HEK293 (cell line): ENCODE measurements around the gene CDH8.

Source experiments
- CTCF ChIA-PET: fragments of 350-600 bp; formaldehyde crosslinking; extraction: SDS; loops from one replicate; lab custom pipeline; 2021; ENCODE audit warnings: antibody characterized with exemption; lab: Yijun Ruan, JAX
- POLR2A ChIA-PET: fragments of 300-600 bp; formaldehyde crosslinking; extraction: SDS; loops from one replicate; lab custom pipeline; 2020; ENCODE audit warnings: antibody characterized with exemption, inconsistent platforms; lab: Yijun Ruan, JAX
- H3K27ac ChIP-seq: fragments of 200-500 bp; sonication (Bioruptor generic); 2 replicates; pipeline ENCODE4 v1.5.1; 2014; ENCODE audit warnings: low read depth, low read length, control low read depth, inconsistent platforms; ENCODE audit errors: extremely low read depth
- H3K36me3 ChIP-seq, 2 experiments: fragments of 200-500 bp in 1 of 2; sonication (Bioruptor generic) in 1 of 2; 1 replicate in 1 of 2; 2 replicates in 1 of 2; pipeline ENCODE4 v1.5.1; 2014 to 2017; ENCODE audit warnings: inconsistent platforms in 2 of 2, low read length in 2 of 2; ENCODE audit not compliant: control insufficient read depth in 2 of 2, insufficient read depth in 1 of 2
- H3K4me1 ChIP-seq: fragments of 200-500 bp; sonication (Bioruptor generic); 2 replicates; pipeline ENCODE4 v1.5.1; 2014; ENCODE audit warnings: mild to moderate bottlenecking, low read length, inconsistent platforms; ENCODE audit not compliant: control insufficient read depth, insufficient read depth
- H3K4me3 ChIP-seq: 2 replicates; pipeline ENCODE4 v1.5.1; 2011; ENCODE audit warnings: low read depth, mild to moderate bottlenecking, control low read depth, low read length, moderate library complexity
- H3K9me3 ChIP-seq: fragments of 200-500 bp; sonication (Bioruptor generic); 2 replicates; pipeline ENCODE4 v1.5.1; 2014; ENCODE audit warnings: low read depth, low read length, inconsistent platforms; ENCODE audit not compliant: control insufficient read depth, insufficient read depth
- BCL11B ChIP-seq: fragments of 450-650 bp; formaldehyde crosslinking; IDR thresholded peaks from 2 replicates; pipeline ENCODE4 v1.5.1; 2016; ENCODE audit warnings: low read depth, missing biosample characterization, missing genetic modification characterization
- FEZF1 ChIP-seq: fragments of 450-650 bp; formaldehyde crosslinking; IDR thresholded peaks from 2 replicates; pipeline ENCODE4 v1.5.1; 2016; ENCODE audit warnings: missing biosample characterization, missing genetic modification characterization
- MEIS1 ChIP-seq: sonication (generic); formaldehyde crosslinking; IDR thresholded peaks from 2 replicates; pipeline ENCODE4 v1.8.1; 2022; ENCODE audit warnings: missing genetic modification reagents, mild to moderate bottlenecking, borderline replicate concordance
- OSR2 ChIP-seq: fragments of 450-650 bp; formaldehyde crosslinking; IDR thresholded peaks from 2 replicates; pipeline ENCODE4 v1.5.1; 2016; ENCODE audit warnings: missing biosample characterization, missing genetic modification characterization
- PATZ1 ChIP-seq: fragments of 450-650 bp; formaldehyde crosslinking; IDR thresholded peaks from 2 replicates; pipeline ENCODE4 v1.5.1; 2016; ENCODE audit warnings: missing biosample characterization, missing genetic modification characterization
- PRDM6 ChIP-seq: fragments of 450-650 bp; formaldehyde crosslinking; IDR thresholded peaks from 2 replicates; pipeline ENCODE4 v1.5.1; 2017; ENCODE audit warnings: missing biosample characterization, missing genetic modification characterization
- RBAK ChIP-seq: fragments of 450-650 bp; formaldehyde crosslinking; IDR thresholded peaks from 2 replicates; pipeline ENCODE4 v1.5.1; 2016; ENCODE audit warnings: missing biosample characterization, missing genetic modification characterization
- SALL2 ChIP-seq: fragments of 450-650 bp; formaldehyde crosslinking; IDR thresholded peaks from 2 replicates; pipeline ENCODE4 v1.5.0; 2017; ENCODE audit warnings: missing biosample characterization, mild to moderate bottlenecking, missing genetic modification characterization, borderline replicate concordance
- SP2 ChIP-seq: fragments of 450-650 bp; formaldehyde crosslinking; IDR thresholded peaks from 2 replicates; pipeline ENCODE4 v1.5.1; 2016; ENCODE audit warnings: missing biosample characterization, missing genetic modification characterization
- TRIM28 ChIP-seq: IDR thresholded peaks from 2 replicates; pipeline ENCODE4 v1.6.1; 2011; ENCODE audit warnings: low read length, control low read depth, borderline replicate concordance
- ZBTB44 ChIP-seq: fragments of 450-650 bp; IDR thresholded peaks from 2 replicates; pipeline ENCODE4 v1.5.1; 2018; ENCODE audit warnings: missing biosample characterization, mild to moderate bottlenecking, missing genetic modification characterization
- ZIC2 ChIP-seq: fragments of 450-650 bp; formaldehyde crosslinking; IDR thresholded peaks from 2 replicates; pipeline ENCODE4 v1.5.1; 2016; ENCODE audit warnings: missing biosample characterization, missing genetic modification characterization
- ZNF112 ChIP-seq: fragments of 450-650 bp; formaldehyde crosslinking; IDR thresholded peaks from 2 replicates; pipeline ENCODE4 v1.5.0; 2017; ENCODE audit warnings: missing biosample characterization, missing genetic modification characterization
- ZNF121 ChIP-seq: fragments of 450-650 bp; formaldehyde crosslinking; IDR thresholded peaks from 2 replicates; pipeline ENCODE4 v1.5.1; 2016; ENCODE audit warnings: missing biosample characterization, missing genetic modification characterization
- ZNF169 ChIP-seq: fragments of 450-650 bp; formaldehyde crosslinking; IDR thresholded peaks from 2 replicates; pipeline ENCODE4 v1.5.1; 2016; ENCODE audit warnings: missing biosample characterization, missing genetic modification characterization
- ZNF19 ChIP-seq: fragments of 450-650 bp; formaldehyde crosslinking; IDR thresholded peaks from 2 replicates; pipeline ENCODE4; 2016; ENCODE audit warnings: missing biosample characterization, missing genetic modification characterization, low read depth
- ZNF2 ChIP-seq: fragments of 450-650 bp; formaldehyde crosslinking; IDR thresholded peaks from 2 replicates; pipeline ENCODE4 v1.5.1; 2016; ENCODE audit warnings: missing biosample characterization, missing genetic modification characterization
- ZNF248 ChIP-seq: fragments of 450-650 bp; formaldehyde crosslinking; IDR thresholded peaks from 2 replicates; pipeline ENCODE4 v1.5.1; 2017; ENCODE audit warnings: missing biosample characterization, missing genetic modification characterization
- ZNF37A ChIP-seq: fragments of 450-650 bp; IDR thresholded peaks from 2 replicates; pipeline ENCODE4 v1.5.1; 2018; ENCODE audit warnings: missing biosample characterization, missing genetic modification characterization
- ZNF404 ChIP-seq: fragments of 450-650 bp; formaldehyde crosslinking; IDR thresholded peaks from 2 replicates; pipeline ENCODE4 v1.5.1; 2017; ENCODE audit warnings: missing biosample characterization, missing genetic modification characterization
- ZNF488 ChIP-seq: fragments of 450-650 bp; formaldehyde crosslinking; IDR thresholded peaks from 2 replicates; pipeline ENCODE4 v1.5.1; 2016; ENCODE audit warnings: missing biosample characterization, missing genetic modification characterization
- ZNF521 ChIP-seq: fragments of 450-650 bp; formaldehyde crosslinking; IDR thresholded peaks from 2 replicates; pipeline ENCODE4 v1.5.1; 2017; ENCODE audit warnings: missing biosample characterization, mild to moderate bottlenecking, missing genetic modification characterization
- ZNF529 ChIP-seq: fragments of 450-650 bp; formaldehyde crosslinking; IDR thresholded peaks from 2 replicates; pipeline ENCODE4 v1.5.1; 2017; ENCODE audit warnings: missing genetic modification characterization, missing biosample characterization; ENCODE audit not compliant: insufficient replicate concordance
- ZNF580 ChIP-seq: fragments of 450-650 bp; formaldehyde crosslinking; IDR thresholded peaks from 2 replicates; pipeline ENCODE4 v1.5.1; 2016; ENCODE audit warnings: missing biosample characterization, missing genetic modification characterization
- ZNF600 ChIP-seq: fragments of 450-650 bp; formaldehyde crosslinking; IDR thresholded peaks from 2 replicates; pipeline ENCODE4 v1.5.1; 2016; ENCODE audit warnings: missing biosample characterization, missing genetic modification characterization
- ZNF692 ChIP-seq: fragments of 450-650 bp; formaldehyde crosslinking; IDR thresholded peaks from 2 replicates; pipeline ENCODE4 v1.5.1; 2016; ENCODE audit warnings: missing biosample characterization, missing genetic modification characterization
- ZNF785 ChIP-seq: fragments of 450-650 bp; formaldehyde crosslinking; IDR thresholded peaks from 2 replicates; pipeline ENCODE4 v1.5.1; 2016; ENCODE audit warnings: missing biosample characterization, missing genetic modification characterization
- ZNF830 ChIP-seq: fragments of 450-650 bp; IDR thresholded peaks from 2 replicates; pipeline ENCODE4 v1.5.0; 2018; ENCODE audit warnings: missing biosample characterization, missing genetic modification characterization, low read depth, mild to moderate bottlenecking, moderate library complexity
- ZSCAN23 ChIP-seq: fragments of 450-650 bp; formaldehyde crosslinking; IDR thresholded peaks from 2 replicates; pipeline ENCODE4 v1.5.1; 2016; ENCODE audit warnings: missing biosample characterization, missing genetic modification characterization

The CDH8 gene

GRCh38 chr16:61818850-61819249 lies 217.4 kb downstream of the CDH8 start:
- peaks cover 0 to 18% of the 10 kb centered on the region in 2 experiments; a peak in 1 of 3 replicates for H3K36me3 ChIP-seq
- no peaks in the 10 kb centered on the region for H3K4me1 ChIP-seq
- TF ChIP-seq BCL11B: no peak
- no peak for TF ChIP-seq RBAK (tag by site-specific recombination)
- no peak for TF ChIP-seq ZNF521
- no peak for TF ChIP-seq ZNF112 (tag by site-specific recombination)
- no peak for TF ChIP-seq ZNF830
- no peak for TF ChIP-seq ZNF404 (tag by site-specific recombination)
- TF ChIP-seq ZNF19 (tag by site-specific recombination): no peak
- TF ChIP-seq PRDM6 (tag by site-specific recombination): no peak
- TF ChIP-seq ZNF248 (tag by site-specific recombination): no peak
- no peak for TF ChIP-seq ZNF785 (tag by site-specific recombination)
- TF ChIP-seq ZNF121 (tag by site-specific recombination): no peak
- no peak for TF ChIP-seq ZNF580 (tag by site-specific recombination)
- no peak for TF ChIP-seq ZNF2 (tag by site-specific recombination)
- TF ChIP-seq PATZ1 (tag by site-specific recombination): no peak
- no peak for TF ChIP-seq TRIM28
- ChIA-PET CTCF (no interaction called here), POLR2A (no interaction called here)
- no peaks in the 10 kb centered on the region for H3K9me3 ChIP-seq
- H3K4me3 ChIP-seq: no peak overlapping the region
- no peak overlapping the region for H3K27ac ChIP-seq

- POLR2A ChIA-PET: no interaction called here
- no peak for TF ChIP-seq MEIS1 (CRISPR knock-in tag)
- TF ChIP-seq ZNF2 (tag by site-specific recombination): no peak
- no peak for TF ChIP-seq ZSCAN23
- no peak for TF ChIP-seq OSR2 (tag by site-specific recombination)
- no peak for TF ChIP-seq SP2 (tag by site-specific recombination)
- TF ChIP-seq ZNF19 (tag by site-specific recombination): no peak
- no peak for TF ChIP-seq FEZF1
- TF ChIP-seq ZNF169: no peak
- no peak for TF ChIP-seq ZNF529 (tag by site-specific recombination)
- TF ChIP-seq SALL2 (tag by site-specific recombination): no peak
- TF ChIP-seq ZNF692 (tag by site-specific recombination): no peak
- TF ChIP-seq ZNF37A: no peak
- no peak for TF ChIP-seq ZIC2 (tag by site-specific recombination)
- TF ChIP-seq ZNF600 (tag by site-specific recombination): no peak
- TF ChIP-seq ZBTB44: no peak
- TF ChIP-seq ZNF488 (tag by site-specific recombination): no peak
Measured at GRCh38 chr16:61817583-61818278, 218.5 kb downstream of the CDH8 start.

More at GRCh38 chr16:61817583-61818278, 218.5 kb downstream of the CDH8 start:
- CTCF ChIA-PET: no interaction called here
- Histone ChIP-seq H3K4me3 (no peak overlapping the region), H3K4me1 (no peaks in the 10 kb centered on the region), H3K9me3 (no peaks in the 10 kb centered on the region), H3K27ac (no peak overlapping the region), H3K36me3 (peaks cover 0 to 18% of the 10 kb centered on the region in 2 experiments; a peak in 1 of 3 replicates)
